Activated T-cell treated with anti-CD3 and anti-CD28 coated beads, Interleukin-2, amount 50 U/mL, for 4 hours (primary cell): ENCODE data around the gene ID3. TPM values are rescaled to one million over a fixed set of nuclear protein-coding genes. Genes with fewer than 3 reads are reported as not detected.

Source experiments
- ATAC-seq, 2 donors: fragments of 200-7000 bp; cut with Tn5 transposase; one replicate each; pipeline ENCODE4 v1.10.0; 2021
- DNase-seq: peaks from one replicate; pipeline ENCODE4 v3.0.0-alpha.2; 2020
- H3K27me3 Mint-ChIP-seq: one replicate; pipeline ENCODE4 v1.8.0; 2021; ENCODE audit warnings: low read depth, mixed read lengths
- H3K36me3 Mint-ChIP-seq: one replicate; pipeline ENCODE4 v1.8.0; 2022; ENCODE audit warnings: mixed read lengths; ENCODE audit not compliant: insufficient read depth
- H3K4me1 Mint-ChIP-seq: one replicate; pipeline ENCODE4 v1.8.0; 2021; ENCODE audit warnings: low read depth, mixed read lengths
- H3K4me3 Mint-ChIP-seq: one replicate; pipeline ENCODE4 v1.8.0; 2021; ENCODE audit warnings: mild to moderate bottlenecking, moderate library complexity, mixed read lengths
- H3K9me3 Mint-ChIP-seq: one replicate; pipeline ENCODE4 v1.8.0; 2021; ENCODE audit warnings: mixed read lengths
- total RNA-seq, 3 donors: library from RNA; stranded (reverse); gene quantifications; one replicate each; pipeline ENCODE4 v1.2.1, GENCODE V29; 2021

The ID3 gene
- total RNA-seq, 3 donors from 2014 or later, result 15.1 to 17.1 (median 15.1) TPM

DNA sequence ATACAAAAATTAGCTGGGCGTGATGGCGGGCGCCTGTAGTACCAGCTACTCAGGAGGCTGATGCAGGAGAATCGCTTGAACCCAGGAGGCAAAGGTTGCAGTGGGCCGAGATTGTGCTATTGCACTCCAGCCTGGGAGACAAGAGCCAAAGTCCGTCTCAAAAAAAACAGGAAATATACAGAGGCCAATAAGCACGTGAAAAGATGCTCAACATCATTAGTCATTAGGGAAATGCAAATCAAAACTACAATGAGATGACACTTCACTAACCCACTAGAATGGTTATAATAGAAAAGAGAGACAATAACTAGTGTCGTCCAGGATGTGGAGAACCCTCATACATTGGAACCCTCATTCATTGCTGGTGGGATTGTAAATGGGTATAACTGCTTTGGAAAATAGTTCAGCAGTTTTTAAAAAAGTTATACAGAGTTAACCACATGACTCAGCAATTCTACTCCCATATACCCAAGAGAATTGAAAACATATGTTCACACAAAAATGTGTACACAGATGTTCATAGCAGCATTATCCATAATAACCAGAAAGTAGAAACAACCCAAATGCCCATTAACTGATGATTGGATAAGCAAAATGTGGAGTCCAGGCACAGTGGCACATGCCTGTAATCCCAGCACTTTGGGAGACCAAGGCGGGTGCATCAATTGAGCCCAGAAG lies 21.9 kb downstream of the ID3 start:
- Mint-ChIP-seq H3K4me1 (peaks cover 32% of the 10 kb centered on the region), H3K9me3 (no peaks in the 10 kb centered on the region), H3K36me3 (no peaks in the 10 kb centered on the region), H3K4me3 (no peak overlapping the region), H3K27me3 (no peaks in the 10 kb centered on the region)
- DNase-seq (no peak), ATAC-seq (no peak)

DNA sequence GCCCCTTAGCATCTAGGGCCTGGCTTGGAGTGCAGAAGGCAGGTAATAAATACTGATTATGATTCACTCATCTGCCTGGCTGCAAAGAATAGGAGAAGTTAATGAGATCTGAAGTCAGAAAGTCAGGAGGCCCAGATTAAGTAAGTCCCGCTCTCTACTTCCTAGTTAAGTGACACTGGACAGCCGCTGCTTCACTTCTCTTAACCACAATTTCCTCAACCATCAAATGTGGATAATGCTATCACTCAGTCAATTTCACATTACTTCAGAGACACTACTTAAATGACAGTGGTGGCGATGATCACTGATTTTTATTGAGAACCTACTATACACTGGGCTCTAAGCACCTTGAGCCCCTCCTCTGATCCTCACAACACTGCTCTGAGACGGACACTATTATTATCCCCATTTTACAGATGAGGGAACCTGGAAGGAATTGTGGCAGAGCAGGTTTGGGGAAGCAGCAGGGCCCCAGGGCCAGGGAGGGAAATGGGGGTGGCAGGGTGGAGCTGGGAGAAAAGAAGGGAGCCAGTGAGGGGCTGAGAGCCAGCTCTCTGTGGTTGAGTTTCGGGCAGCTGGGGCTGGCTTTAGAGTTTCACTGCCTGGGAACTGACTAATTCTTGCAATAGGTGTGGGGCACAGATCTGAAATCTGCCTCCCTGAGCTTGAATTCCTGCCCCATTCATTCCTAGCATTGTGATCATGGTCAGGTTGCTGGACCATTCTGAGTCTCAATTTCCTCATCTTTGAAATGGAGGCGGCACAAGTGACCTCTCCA lies 25.9 kb downstream of the ID3 start:
- DNase-seq (no peak), ATAC-seq (peak; percentile 13 to 24)
- H3K4me3 Mint-ChIP-seq, result no peak overlapping the region
- peaks cover 58% of the 10 kb centered on the region for H3K4me1 Mint-ChIP-seq
- no peaks in the 10 kb centered on the region for H3K27me3 Mint-ChIP-seq
- H3K9me3 Mint-ChIP-seq, result no peaks in the 10 kb centered on the region
- H3K36me3 Mint-ChIP-seq, result no peaks in the 10 kb centered on the region

GRCh38 chr1:23531562-23532094 lies 27.7 kb downstream of the ID3 start:
- Mint-ChIP-seq H3K27me3 (no peaks in the 10 kb centered on the region), H3K36me3 (no peaks in the 10 kb centered on the region), H3K4me3 (peak overlapping the region; percentile 84), H3K9me3 (no peaks in the 10 kb centered on the region), H3K4me1 (peaks cover 71% of the 10 kb centered on the region)
- no peak for DNase-seq
- no peak for ATAC-seq

DNA sequence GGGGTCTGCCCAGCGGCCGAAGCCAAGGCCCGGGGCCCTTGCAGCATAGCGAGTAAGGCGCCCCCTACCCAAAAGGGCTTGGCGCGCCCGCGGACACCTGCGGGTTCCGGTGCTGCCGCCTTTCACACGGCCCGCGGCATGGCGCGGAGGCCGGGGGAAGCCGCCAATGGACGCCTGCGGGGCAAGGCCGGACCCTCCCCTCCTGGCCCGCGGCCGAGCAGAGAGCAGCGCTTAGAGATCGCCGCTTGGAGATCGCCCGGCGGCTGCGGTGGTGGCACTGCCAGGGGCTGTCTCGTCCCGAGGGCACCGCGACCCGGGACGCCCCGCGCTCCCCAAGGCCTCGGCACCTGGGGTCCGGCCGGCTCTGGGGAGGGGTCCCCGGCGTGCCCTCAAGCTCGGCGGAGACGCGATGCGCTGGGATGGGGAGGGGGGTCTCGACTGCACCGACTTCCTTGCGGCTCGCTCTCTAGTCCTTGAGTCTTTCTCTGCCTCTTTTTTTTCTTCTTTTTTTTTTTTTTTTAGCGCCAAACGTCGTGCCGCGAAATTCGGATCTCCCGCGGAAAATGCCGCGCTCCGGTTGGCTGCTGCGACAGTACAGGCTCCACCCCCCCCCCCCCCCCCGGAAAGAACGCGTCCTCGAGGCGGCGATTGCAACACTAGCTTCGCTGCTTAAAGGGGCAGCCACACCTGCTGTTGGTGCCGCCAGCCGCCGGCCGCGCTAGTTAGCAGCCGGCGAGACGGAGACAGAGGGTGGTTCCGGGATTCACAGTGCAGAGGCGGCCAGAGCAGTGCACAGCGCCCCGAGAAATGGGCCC lies 28.3 kb downstream of the ID3 start, which contains the start of gene E2F2:
TSS of gene E2F2 (minus strand) at position 487 of the 815 bp plus-strand sequence. CDS start at position 47, 440 bp downstream.
- ATAC-seq (peak; percentile 73 to 76), DNase-seq (peak; percentile 72)
- H3K27me3 Mint-ChIP-seq, result no peaks in the 10 kb centered on the region

GRCh38 chr1:23530087-23530746 lies 29.1 kb downstream of the ID3 start:
- no peaks in the 10 kb centered on the region for H3K9me3 Mint-ChIP-seq
- DNase-seq (no peak), ATAC-seq (peak; percentile 6 to 11)
- H3K4me1 Mint-ChIP-seq, result peaks cover 81% of the 10 kb centered on the region
- no peaks in the 10 kb centered on the region for H3K36me3 Mint-ChIP-seq
- no peaks in the 10 kb centered on the region for H3K27me3 Mint-ChIP-seq
- peak overlapping the region; percentile 64 for H3K4me3 Mint-ChIP-seq

More for the DNA sequence above, 28.3 kb downstream of the ID3 start, which contains the start of gene E2F2:
- Mint-ChIP-seq H3K4me3 (peak within 1 kb of the TSS; percentile 84), H3K9me3 (no peaks in the 10 kb centered on the region), H3K4me1 (peaks cover 78% of the 10 kb centered on the region), H3K36me3 (no peaks in the 10 kb centered on the region)

GRCh38 chr1:23529146-23530086 lies 29.9 kb downstream of the ID3 start:
- no peak for DNase-seq
- H3K36me3 Mint-ChIP-seq, result no peaks in the 10 kb centered on the region
- peaks cover 87% of the 10 kb centered on the region for H3K4me1 Mint-ChIP-seq
- no peaks in the 10 kb centered on the region for H3K27me3 Mint-ChIP-seq
- no peak for ATAC-seq
- peak overlapping the region; percentile 64 for H3K4me3 Mint-ChIP-seq
- no peaks in the 10 kb centered on the region for H3K9me3 Mint-ChIP-seq

- Mint-ChIP-seq H3K27me3 (no peaks in the 10 kb centered on the region), H3K9me3 (no peaks in the 10 kb centered on the region), H3K4me3 (peak overlapping the region; percentile 43), H3K4me1 (peaks cover 88% of the 10 kb centered on the region), H3K36me3 (no peaks in the 10 kb centered on the region)
- DNase-seq, result peak; percentile 66
- peak; percentile 74 to 78 for ATAC-seq
These were observed 30.9 kb downstream of the ID3 start for GRCh38 chr1:23528250-23528978.

- Mint-ChIP-seq H3K4me1 (peaks cover 82% of the 10 kb centered on the region), H3K36me3 (no peaks in the 10 kb centered on the region), H3K27me3 (no peaks in the 10 kb centered on the region), H3K9me3 (no peaks in the 10 kb centered on the region), H3K4me3 (peak overlapping the region; percentile 43)
- ATAC-seq, result peak; percentile 2
- no peak for DNase-seq
These were observed 31.4 kb downstream of the ID3 start for GRCh38 chr1:23527900-23528249.

- H3K9me3 Mint-ChIP-seq, result no peaks in the 10 kb centered on the region
- no peak overlapping the region for H3K4me3 Mint-ChIP-seq
- ATAC-seq (no peak), DNase-seq (no peak)
- peaks cover 82% of the 10 kb centered on the region for H3K4me1 Mint-ChIP-seq
- no peaks in the 10 kb centered on the region for H3K36me3 Mint-ChIP-seq
- no peaks in the 10 kb centered on the region for H3K27me3 Mint-ChIP-seq
These were observed 31.9 kb downstream of the ID3 start for GRCh38 chr1:23527366-23527765.

DNA sequence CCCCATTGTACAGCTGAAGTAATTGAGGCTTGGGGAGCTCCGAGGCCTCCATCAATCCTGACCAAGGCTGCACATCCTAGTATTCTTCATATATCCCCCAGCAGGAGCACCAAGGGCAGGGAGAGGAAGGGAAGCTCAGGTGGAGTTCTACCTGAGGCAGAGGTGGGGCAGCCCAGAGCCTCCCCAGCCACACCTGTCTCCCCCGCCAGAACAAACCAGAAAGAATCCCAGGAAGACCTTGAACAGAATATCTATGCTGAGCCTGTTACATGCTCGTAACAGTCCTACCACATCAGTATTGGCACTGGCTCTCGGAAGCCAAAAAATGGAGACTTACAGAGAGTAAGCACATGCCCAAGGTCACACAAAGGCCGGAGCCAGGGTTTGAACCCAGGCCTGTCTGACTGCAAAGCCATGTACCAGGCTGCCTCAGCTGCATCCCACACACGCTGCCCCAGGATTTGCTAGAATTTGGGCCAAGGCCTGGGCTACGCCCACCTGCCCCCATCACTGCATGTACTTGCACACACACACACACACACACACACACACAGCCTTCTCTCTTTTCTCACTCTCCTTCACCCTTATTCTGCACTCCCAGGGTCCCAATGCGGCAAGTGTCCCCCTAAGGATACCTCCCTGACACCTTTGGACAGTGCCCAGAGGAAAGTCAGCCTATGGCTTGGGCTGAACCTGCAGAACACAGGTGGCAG lies 32.8 kb downstream of the ID3 start:
- ATAC-seq, result no peak
- Mint-ChIP-seq H3K4me3 (no peak overlapping the region), H3K27me3 (no peaks in the 10 kb centered on the region), H3K36me3 (no peaks in the 10 kb centered on the region), H3K4me1 (peaks cover 74% of the 10 kb centered on the region), H3K9me3 (no peaks in the 10 kb centered on the region)
- DNase-seq, result no peak

GRCh38 chr1:23525558-23526250 lies 33.6 kb downstream of the ID3 start:
- Mint-ChIP-seq H3K36me3 (no peaks in the 10 kb centered on the region), H3K4me1 (peaks cover 69% of the 10 kb centered on the region), H3K9me3 (no peaks in the 10 kb centered on the region), H3K4me3 (peak overlapping the region; percentile 55), H3K27me3 (no peaks in the 10 kb centered on the region)
- ATAC-seq (no peak), DNase-seq (no peak)
